ENCODE measurements around the gene CCDC174.

DNA sequence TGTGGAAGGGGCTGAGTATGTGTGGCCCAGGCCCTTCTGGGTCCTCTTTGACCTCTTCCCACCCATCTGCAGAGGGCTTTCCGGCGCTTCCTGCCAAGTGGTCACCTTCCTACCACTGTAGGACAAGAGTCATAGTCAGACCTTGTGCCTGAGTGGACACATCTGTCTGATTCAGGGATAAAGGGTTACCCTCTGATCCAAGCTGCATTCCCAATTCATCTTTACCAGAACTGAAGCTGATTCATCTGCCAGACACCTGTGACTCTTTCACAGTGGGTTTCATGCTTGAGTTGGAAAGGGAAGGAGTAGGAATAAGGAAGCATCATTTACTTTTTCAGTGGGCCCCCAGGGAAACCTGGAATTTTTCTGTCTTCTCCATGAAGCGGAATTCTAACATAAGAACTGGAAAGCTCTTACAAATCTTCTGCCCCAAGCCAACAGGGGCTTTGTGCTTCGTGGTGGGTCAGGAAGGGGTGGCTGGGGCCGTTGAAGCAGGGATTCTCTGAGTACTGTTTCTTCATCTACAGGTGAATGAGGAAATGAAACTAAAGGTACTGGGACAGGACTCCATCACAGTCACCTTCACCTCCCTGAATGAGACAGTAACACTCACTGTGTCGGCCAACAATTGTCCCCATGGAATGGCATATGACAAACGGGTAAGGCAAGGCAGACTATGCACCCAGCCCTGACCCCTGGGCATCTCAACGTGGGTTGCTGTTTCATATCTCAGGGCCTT lies 69.7 kb downstream of the CCDC174 start:
- TF ChIP-seq, protein P1, sequence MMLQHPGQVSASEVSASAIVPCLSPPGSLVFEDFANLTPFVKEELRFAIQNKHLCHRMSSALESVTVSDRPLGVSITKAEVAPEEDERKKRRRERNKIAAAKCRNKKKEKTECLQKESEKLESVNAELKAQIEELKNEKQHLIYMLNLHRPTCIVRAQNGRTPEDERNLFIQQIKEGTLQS (CRISPR knock-in tag; conservative IDR thresholded peaks at IDR 0.05): no peak
- TF ChIP-seq JUN (CRISPR knock-in tag; IDR thresholded peaks at IDR 0.05) (no peak), TEAD4 (CRISPR knock-in tag; IDR thresholded peaks at IDR 0.05) (no peak), CBFB (CRISPR knock-in tag; IDR thresholded peaks at IDR 0.05; ENCODE audit: low read depth) (no peak), CREM (CRISPR knock-in tag; IDR thresholded peaks at IDR 0.05) (no peak), FOXJ3 (CRISPR knock-in tag; IDR thresholded peaks at IDR 0.05; ENCODE audit: borderline replicate concordance) (no peak), TCF7 (CRISPR knock-in tag; IDR thresholded peaks at IDR 0.05; ENCODE audit: low read depth) (no peak), CREB1 (CRISPR knock-in tag; IDR thresholded peaks at IDR 0.05) (no peak), SP1 (CRISPR knock-in tag; conservative IDR thresholded peaks at IDR 0.05) (no peak), ZNF219 (CRISPR knock-in tag; IDR thresholded peaks at IDR 0.05; ENCODE audit: borderline replicate concordance) (no peak)
- TF ChIP-seq, protein P2, sequence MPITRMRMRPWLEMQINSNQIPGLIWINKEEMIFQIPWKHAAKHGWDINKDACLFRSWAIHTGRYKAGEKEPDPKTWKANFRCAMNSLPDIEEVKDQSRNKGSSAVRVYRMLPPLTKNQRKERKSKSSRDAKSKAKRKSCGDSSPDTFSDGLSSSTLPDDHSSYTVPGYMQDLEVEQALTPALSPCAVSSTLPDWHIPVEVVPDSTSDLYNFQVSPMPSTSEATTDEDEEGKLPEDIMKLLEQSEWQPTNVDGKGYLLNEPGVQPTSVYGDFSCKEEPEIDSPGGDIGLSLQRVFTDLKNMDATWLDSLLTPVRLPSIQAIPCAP (CRISPR knock-in tag; IDR thresholded peaks at IDR 0.05): no peak
- TF ChIP-seq, protein P3, sequence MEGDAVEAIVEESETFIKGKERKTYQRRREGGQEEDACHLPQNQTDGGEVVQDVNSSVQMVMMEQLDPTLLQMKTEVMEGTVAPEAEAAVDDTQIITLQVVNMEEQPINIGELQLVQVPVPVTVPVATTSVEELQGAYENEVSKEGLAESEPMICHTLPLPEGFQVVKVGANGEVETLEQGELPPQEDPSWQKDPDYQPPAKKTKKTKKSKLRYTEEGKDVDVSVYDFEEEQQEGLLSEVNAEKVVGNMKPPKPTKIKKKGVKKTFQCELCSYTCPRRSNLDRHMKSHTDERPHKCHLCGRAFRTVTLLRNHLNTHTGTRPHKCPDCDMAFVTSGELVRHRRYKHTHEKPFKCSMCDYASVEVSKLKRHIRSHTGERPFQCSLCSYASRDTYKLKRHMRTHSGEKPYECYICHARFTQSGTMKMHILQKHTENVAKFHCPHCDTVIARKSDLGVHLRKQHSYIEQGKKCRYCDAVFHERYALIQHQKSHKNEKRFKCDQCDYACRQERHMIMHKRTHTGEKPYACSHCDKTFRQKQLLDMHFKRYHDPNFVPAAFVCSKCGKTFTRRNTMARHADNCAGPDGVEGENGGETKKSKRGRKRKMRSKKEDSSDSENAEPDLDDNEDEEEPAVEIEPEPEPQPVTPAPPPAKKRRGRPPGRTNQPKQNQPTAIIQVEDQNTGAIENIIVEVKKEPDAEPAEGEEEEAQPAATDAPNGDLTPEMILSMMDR (IDR thresholded peaks at IDR 0.05): no peak
- TF ChIP-seq, protein P4, sequence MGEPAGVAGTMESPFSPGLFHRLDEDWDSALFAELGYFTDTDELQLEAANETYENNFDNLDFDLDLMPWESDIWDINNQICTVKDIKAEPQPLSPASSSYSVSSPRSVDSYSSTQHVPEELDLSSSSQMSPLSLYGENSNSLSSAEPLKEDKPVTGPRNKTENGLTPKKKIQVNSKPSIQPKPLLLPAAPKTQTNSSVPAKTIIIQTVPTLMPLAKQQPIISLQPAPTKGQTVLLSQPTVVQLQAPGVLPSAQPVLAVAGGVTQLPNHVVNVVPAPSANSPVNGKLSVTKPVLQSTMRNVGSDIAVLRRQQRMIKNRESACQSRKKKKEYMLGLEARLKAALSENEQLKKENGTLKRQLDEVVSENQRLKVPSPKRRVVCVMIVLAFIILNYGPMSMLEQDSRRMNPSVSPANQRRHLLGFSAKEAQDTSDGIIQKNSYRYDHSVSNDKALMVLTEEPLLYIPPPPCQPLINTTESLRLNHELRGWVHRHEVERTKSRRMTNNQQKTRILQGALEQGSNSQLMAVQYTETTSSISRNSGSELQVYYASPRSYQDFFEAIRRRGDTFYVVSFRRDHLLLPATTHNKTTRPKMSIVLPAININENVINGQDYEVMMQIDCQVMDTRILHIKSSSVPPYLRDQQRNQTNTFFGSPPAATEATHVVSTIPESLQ (CRISPR knock-in tag; IDR thresholded peaks at IDR 0.05): no peak
- TF ChIP-seq, protein P5, sequence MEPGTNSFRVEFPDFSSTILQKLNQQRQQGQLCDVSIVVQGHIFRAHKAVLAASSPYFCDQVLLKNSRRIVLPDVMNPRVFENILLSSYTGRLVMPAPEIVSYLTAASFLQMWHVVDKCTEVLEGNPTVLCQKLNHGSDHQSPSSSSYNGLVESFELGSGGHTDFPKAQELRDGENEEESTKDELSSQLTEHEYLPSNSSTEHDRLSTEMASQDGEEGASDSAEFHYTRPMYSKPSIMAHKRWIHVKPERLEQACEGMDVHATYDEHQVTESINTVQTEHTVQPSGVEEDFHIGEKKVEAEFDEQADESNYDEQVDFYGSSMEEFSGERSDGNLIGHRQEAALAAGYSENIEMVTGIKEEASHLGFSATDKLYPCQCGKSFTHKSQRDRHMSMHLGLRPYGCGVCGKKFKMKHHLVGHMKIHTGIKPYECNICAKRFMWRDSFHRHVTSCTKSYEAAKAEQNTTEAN (CRISPR knock-in tag; IDR thresholded peaks at IDR 0.05): no peak
